ENCODE results near the gene JARID2.

The JARID2 gene

GRCh38 chr6:15553736-15554294, 307.9 kb downstream of the JARID2 start:
- Histone ChIP-seq H3K27ac (ENCODE audit: low read depth, low read length) (no peak overlapping the region), H4K20me1 (ENCODE audit: low read depth, low read length) (peaks cover 13% of the 10 kb centered on the region; the same call in 1 of the 2 replicates), H3F3A (ENCODE audit: insufficient read depth) (0 out of 2 replicates have a peak, but pooled peaks cover 4% of the 10 kb centered on the region), H3K4me2 (ENCODE audit: low read depth, low read length, poor library complexity, severe bottlenecking) (no peak overlapping the region), H2AFZ (ENCODE audit: low read depth, low read length, severe bottlenecking) (no peak overlapping the region), H3K9me3 (ENCODE audit: insufficient read depth, low read length) (no peaks in the 10 kb centered on the region), H3K9me2 (replicated peaks; ENCODE audit: insufficient read depth, low read length) (no peaks in the 10 kb centered on the region), H3K4me3 (ENCODE audit: insufficient read depth, low read length, poor library complexity, severe bottlenecking) (no peak overlapping the region), H3K36me3 (ENCODE audit: low read length) (no peaks in the 10 kb centered on the region), H3K79me2 (ENCODE audit: insufficient read depth, low read length) (peaks cover 84% of the 10 kb centered on the region), H3K27me3 (ENCODE audit: low read length) (no peaks in the 10 kb centered on the region), H3K9ac (ENCODE audit: low read length) (no peak overlapping the region)
- TF ChIP-seq CTCF (IDR thresholded peaks at IDR 0.05; ENCODE audit: insufficient read depth, low read length, poor library complexity, severe bottlenecking) (no peak), EZH2phosphoT487 (conservative IDR thresholded peaks at IDR 0.05; ENCODE audit: low read length) (no peak)

GRCh38 chr6:15554728-15555100, 308.8 kb downstream of the JARID2 start:
- no peaks in the 10 kb centered on the region for H3K36me3 ChIP-seq (ENCODE audit: low read length)
- H3K79me2 ChIP-seq (ENCODE audit: insufficient read depth, low read length): peaks cover 81% of the 10 kb centered on the region

GRCh38 chr6:15555101-15556038, 309.5 kb downstream of the JARID2 start:
- Histone ChIP-seq H3K4me2 (ENCODE audit: low read depth, low read length, poor library complexity, severe bottlenecking) (no peak overlapping the region), H3K9ac (ENCODE audit: low read length) (no peak overlapping the region)
- TF ChIP-seq EZH2phosphoT487 (conservative IDR thresholded peaks at IDR 0.05; ENCODE audit: low read length) (no peak), CTCF (IDR thresholded peaks at IDR 0.05; ENCODE audit: insufficient read depth, low read length, poor library complexity, severe bottlenecking) (no peak)

More at GRCh38 chr6:15554728-15555100, 308.8 kb downstream of the JARID2 start:
- Histone ChIP-seq H3F3A (ENCODE audit: insufficient read depth) (0 out of 2 replicates have a peak, but pooled peaks cover 4% of the 10 kb centered on the region), H3K9ac (ENCODE audit: low read length) (no peak overlapping the region), H3K4me2 (ENCODE audit: low read depth, low read length, poor library complexity, severe bottlenecking) (no peak overlapping the region), H3K9me2 (replicated peaks; ENCODE audit: insufficient read depth, low read length) (no peaks in the 10 kb centered on the region), H3K4me3 (ENCODE audit: insufficient read depth, low read length, poor library complexity, severe bottlenecking) (no peak overlapping the region), H2AFZ (ENCODE audit: low read depth, low read length, severe bottlenecking) (no peak overlapping the region), H3K27ac (ENCODE audit: low read depth, low read length) (no peak overlapping the region), H3K9me3 (ENCODE audit: insufficient read depth, low read length) (no peaks in the 10 kb centered on the region), H3K27me3 (ENCODE audit: low read length) (no peaks in the 10 kb centered on the region), H4K20me1 (ENCODE audit: low read depth, low read length) (peaks cover 14% of the 10 kb centered on the region)
- TF ChIP-seq EZH2phosphoT487 (conservative IDR thresholded peaks at IDR 0.05; ENCODE audit: low read length): no peak
- no peak for TF ChIP-seq CTCF (IDR thresholded peaks at IDR 0.05; ENCODE audit: insufficient read depth, low read length, poor library complexity, severe bottlenecking)

More at GRCh38 chr6:15555101-15556038, 309.5 kb downstream of the JARID2 start:
- H4K20me1 ChIP-seq (ENCODE audit: low read depth, low read length): peaks cover 14% of the 10 kb centered on the region
- no peak overlapping the region for H3K4me3 ChIP-seq (ENCODE audit: insufficient read depth, low read length, poor library complexity, severe bottlenecking)
- H2AFZ ChIP-seq (ENCODE audit: low read depth, low read length, severe bottlenecking): no peak overlapping the region
- no peaks in the 10 kb centered on the region for H3K27me3 ChIP-seq (ENCODE audit: low read length)
- H3K9me2 ChIP-seq (replicated peaks; ENCODE audit: insufficient read depth, low read length): no peaks in the 10 kb centered on the region
- H3F3A ChIP-seq (ENCODE audit: insufficient read depth): 0 out of 2 replicates have a peak, but pooled peaks cover 4% of the 10 kb centered on the region
- no peaks in the 10 kb centered on the region for H3K36me3 ChIP-seq (ENCODE audit: low read length)
- no peak overlapping the region for H3K27ac ChIP-seq (ENCODE audit: low read depth, low read length)
- peaks cover 79% of the 10 kb centered on the region for H3K79me2 ChIP-seq (ENCODE audit: insufficient read depth, low read length)
- no peaks in the 10 kb centered on the region for H3K9me3 ChIP-seq (ENCODE audit: insufficient read depth, low read length)

Data from SU-DHL-6 (cell line).